Left kidney (tissue), 2 donors: Measurements from ENCODE around the gene ZNF467. TPM values are rescaled to one million over a fixed set of nuclear protein-coding genes. Genes with fewer than 3 reads are reported as not detected.
A peak's percentile ranks its signal among the peaks of the same experiment; 100 is the strongest.

Experiments used
- DNase-seq: peaks from one replicate; pipeline ENCODE4 v3.0.0-alpha.2; 2013
- polyA plus RNA-seq: library from polyadenylated mRNA; unstranded; fragments of 120-200 nt; gene quantifications from one replicate; pipeline ENCODE4 v1.2.1, GENCODE V29; 2013; ENCODE audit not compliant: insufficient read length

Gene ZNF467
- polyA plus RNA-seq, 1 donor: 27.8 TPM

GRCh38 chr7:149811221-149811620 is 37.8 kb upstream of the ZNF467 start:
- DNase-seq: no peak

- no peak for DNase-seq
Measured at GRCh38 chr7:149809215-149809614, 35.8 kb upstream of the ZNF467 start.

GRCh38 chr7:149808311-149808710 is 34.9 kb upstream of the ZNF467 start:
- DNase-seq: no peak

- DNase-seq: no peak
Measured at GRCh38 chr7:149806726-149807125, 33.3 kb upstream of the ZNF467 start.

GRCh38 chr7:149804106-149804505 is 30.7 kb upstream of the ZNF467 start:
- no peak for DNase-seq

- DNase-seq: no peak
Measured at GRCh38 chr7:149803551-149804074, 30.2 kb upstream of the ZNF467 start.

GRCh38 chr7:149802966-149803365 is 29.6 kb upstream of the ZNF467 start:
- DNase-seq: no peak

GRCh38 chr7:149801816-149802215 is 28.4 kb upstream of the ZNF467 start:
- DNase-seq: no peak

- DNase-seq: no peak
Measured at GRCh38 chr7:149801002-149801566, 27.7 kb upstream of the ZNF467 start.

GRCh38 chr7:149800169-149800555 is 26.8 kb upstream of the ZNF467 start:
- DNase-seq: no peak

GRCh38 chr7:149799397-149800168 is 26.2 kb upstream of the ZNF467 start:
- no peak for DNase-seq

- no peak for DNase-seq
Measured at GRCh38 chr7:149797771-149798170, 24.4 kb upstream of the ZNF467 start.

- DNase-seq: no peak
Measured at GRCh38 chr7:149796287-149796860, 23.0 kb upstream of the ZNF467 start.

GRCh38 chr7:149795126-149795525 is 21.7 kb upstream of the ZNF467 start:
- no peak for DNase-seq

GRCh38 chr7:149794661-149795060 is 21.3 kb upstream of the ZNF467 start:
- peak; percentile 31 for DNase-seq

- no peak for DNase-seq
Measured at GRCh38 chr7:149793261-149793660, 19.9 kb upstream of the ZNF467 start.

GRCh38 chr7:149792220-149792595 is 18.8 kb upstream of the ZNF467 start:
- DNase-seq: no peak

GRCh38 chr7:149791411-149792219 is 18.2 kb upstream of the ZNF467 start:
- no peak for DNase-seq

- DNase-seq: no peak
Measured at GRCh38 chr7:149790754-149791360, 17.5 kb upstream of the ZNF467 start.

- DNase-seq: no peak
Measured at GRCh38 chr7:149790146-149790548, 16.8 kb upstream of the ZNF467 start.

GRCh38 chr7:149789101-149789500 is 15.7 kb upstream of the ZNF467 start:
- no peak for DNase-seq

GRCh38 chr7:149788300-149788851 is 15.0 kb upstream of the ZNF467 start:
- no peak for DNase-seq
